ENCODE data around the gene PSME2.

PSME2 gene

DNA sequence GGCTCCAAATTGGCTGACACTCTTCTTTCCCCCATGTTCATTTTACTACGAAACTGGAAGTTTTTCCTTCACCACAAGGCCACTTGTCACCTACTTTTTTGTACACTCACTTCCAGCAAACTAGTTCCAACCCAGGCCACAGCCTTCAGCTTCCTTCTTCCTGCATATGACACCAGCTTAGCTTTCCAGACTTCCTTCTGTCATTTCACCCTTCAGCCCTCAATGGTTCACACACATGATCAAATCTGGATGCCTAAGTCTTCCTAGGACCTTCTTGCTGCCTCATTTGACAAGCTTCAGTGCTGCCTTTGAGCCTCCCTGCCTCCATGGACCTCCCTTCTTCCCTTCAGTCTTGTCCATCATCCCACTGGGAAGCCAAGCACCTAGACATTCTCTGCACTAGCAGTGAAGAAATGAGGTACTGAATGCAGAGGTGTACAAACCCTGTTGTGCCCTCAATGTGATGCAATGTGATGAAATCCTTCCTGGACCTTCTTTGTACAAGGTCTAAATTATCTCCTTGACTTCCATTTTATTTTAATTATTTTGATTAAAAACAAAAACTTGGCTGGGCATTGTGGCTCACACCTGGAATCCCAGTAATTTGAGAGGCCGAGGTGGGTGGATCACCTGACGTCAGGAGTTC, 21.2 kb upstream of the PSME2 start:
- no peak overlapping the region for H3K27ac ChIP-seq
- TF ChIP-seq, protein P1, sequence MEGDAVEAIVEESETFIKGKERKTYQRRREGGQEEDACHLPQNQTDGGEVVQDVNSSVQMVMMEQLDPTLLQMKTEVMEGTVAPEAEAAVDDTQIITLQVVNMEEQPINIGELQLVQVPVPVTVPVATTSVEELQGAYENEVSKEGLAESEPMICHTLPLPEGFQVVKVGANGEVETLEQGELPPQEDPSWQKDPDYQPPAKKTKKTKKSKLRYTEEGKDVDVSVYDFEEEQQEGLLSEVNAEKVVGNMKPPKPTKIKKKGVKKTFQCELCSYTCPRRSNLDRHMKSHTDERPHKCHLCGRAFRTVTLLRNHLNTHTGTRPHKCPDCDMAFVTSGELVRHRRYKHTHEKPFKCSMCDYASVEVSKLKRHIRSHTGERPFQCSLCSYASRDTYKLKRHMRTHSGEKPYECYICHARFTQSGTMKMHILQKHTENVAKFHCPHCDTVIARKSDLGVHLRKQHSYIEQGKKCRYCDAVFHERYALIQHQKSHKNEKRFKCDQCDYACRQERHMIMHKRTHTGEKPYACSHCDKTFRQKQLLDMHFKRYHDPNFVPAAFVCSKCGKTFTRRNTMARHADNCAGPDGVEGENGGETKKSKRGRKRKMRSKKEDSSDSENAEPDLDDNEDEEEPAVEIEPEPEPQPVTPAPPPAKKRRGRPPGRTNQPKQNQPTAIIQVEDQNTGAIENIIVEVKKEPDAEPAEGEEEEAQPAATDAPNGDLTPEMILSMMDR (conservative IDR thresholded peaks at IDR 0.05) = no peak

DNA sequence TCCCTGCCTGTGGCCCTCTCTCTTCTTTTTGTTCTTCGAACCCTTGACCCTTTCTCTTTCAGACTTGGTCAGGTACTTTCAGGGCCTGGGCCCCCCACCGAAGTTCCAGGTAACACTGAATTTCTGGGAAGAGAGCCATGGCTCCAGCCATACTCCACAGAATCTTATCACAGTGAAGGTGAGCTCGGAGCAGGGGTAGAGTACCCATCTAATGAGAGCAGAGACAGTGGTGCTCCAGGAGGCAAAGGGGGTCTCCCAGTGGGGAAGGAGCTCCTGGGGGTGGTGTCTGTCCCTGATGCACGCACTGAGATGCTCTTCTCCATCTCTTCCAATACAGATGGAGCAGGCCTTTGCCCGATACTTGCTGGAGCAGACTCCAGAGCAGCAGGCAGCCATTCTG, 19.4 kb upstream of the PSME2 start:
- TF ChIP-seq, protein P1 (conservative IDR thresholded peaks at IDR 0.05) = no peak
- no peak overlapping the region for H3K27ac ChIP-seq

DNA sequence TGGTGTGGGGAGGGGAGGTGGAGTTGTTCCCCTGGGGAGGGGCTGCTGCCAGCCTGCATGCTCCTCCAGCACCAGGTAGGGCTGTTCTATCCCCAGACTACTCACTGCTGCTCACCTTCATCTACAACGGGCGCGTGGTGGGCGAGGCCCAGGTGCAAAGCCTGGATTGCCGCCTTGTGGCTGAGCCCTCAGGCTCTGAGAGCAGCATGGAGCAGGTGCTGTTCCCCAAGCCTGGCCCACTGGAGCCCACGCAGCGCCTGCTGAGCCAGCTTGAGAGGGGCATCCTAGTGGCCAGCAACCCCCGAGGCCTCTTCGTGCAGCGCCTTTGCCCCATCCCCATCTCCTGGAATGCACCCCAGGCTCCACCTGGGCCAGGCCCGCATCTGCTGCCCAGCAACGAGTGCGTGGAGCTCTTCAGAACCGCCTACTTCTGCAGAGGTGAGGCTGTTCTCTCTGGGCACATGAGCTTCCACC, 18.1 kb upstream of the PSME2 start:
- TF ChIP-seq, protein P1 (conservative IDR thresholded peaks at IDR 0.05) = no peak
- H3K27ac ChIP-seq = no peak overlapping the region

DNA sequence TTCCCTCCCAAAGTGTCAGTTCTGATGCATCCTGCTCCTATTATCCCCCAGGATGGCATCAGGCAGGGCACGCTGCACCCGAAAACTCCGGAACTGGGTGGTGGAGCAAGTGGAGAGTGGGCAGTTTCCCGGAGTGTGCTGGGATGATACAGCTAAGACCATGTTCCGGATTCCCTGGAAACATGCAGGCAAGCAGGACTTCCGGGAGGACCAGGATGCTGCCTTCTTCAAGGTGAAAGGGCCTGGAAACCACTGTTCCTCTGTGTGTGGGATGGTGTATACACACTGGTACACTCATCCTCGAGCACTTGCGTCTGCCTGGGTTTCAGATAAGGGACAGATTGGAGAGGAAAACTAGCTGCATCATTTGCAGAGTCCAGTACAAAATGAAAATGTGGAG, 15.7 kb upstream of the PSME2 start:
- peak overlapping the region; percentile 62; the same call in 1 of the 2 replicates for H3K27ac ChIP-seq
- TF ChIP-seq, protein P1 (conservative IDR thresholded peaks at IDR 0.05) = no peak

DNA sequence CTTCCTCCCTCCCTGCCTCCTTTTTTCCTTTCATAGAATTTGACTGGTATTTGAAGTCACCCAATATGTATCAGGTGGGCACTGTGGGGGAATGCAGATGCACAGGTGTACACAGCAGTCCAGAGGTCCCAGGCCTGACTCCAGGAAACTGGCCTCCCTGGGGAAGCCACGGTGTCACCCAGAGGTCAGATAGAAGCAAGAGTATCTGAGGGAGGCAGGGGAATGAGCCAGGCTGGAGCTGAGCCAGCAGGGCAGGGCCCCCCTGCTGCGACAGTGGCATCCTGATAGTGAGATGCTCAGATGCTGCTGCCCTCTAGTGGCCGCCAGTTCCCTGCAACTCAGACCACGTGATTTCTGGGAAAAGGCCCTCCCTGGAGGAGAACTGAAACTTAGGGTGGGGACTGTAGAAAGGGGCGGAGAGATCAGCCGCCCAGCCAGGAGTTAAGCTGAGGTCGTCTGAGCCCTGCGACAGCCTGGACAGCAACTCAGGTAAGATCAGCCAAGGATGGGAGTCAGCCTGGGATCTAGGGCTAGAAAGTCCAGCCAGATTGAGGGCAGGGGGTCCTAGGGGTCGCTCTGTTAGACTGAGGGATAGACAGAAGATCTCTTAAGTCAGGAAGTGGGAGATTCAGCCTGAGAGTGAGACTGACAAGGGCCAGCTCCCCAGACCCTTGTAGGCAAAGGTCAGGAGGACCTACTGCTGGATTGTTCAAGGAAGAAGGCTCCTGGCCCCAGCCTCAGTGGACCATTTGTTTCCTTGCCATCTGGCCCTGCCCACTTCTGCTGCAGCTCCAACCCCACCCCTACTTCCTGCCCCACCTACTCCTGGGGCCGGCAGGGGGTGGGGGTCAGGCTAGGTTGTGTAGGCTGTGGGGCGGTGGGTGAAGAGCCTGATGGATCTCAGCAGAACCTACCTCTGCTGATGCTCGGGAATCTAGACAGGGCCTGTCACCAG, 14.7 kb upstream of the PSME2 start, which contains the start of gene IRF9:
Gene IRF9, plus strand, starts transcription at position 416 of the 955 bp plus-strand sequence. CDS start 880 bp downstream, outside the sequence.
- TF ChIP-seq, protein P1 (conservative IDR thresholded peaks at IDR 0.05) = peak; percentile 94
- peak within 1 kb of the TSS; percentile 62 for H3K27ac ChIP-seq

DNA sequence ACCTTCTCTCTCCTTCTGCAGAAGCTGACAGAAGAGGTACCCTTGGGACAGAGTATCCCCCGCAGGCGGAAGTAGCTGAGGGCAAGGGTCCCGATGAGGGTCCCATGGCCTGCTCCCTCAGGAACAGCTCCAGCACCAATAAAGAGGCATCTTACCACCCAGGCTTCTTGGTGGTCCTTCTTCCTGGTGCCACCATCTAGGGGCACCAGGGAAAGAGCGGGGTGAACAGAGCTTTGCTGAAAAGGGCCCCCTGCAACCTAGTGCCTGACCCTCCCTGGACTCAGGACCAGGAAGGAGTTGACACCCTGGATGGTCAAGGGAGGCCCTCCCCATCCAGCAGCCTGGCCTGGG, 14.1 kb upstream of the PSME2 start:
- TF ChIP-seq, protein P1 (conservative IDR thresholded peaks at IDR 0.05) = no peak
- peak overlapping the region; percentile 62 for H3K27ac ChIP-seq

DNA sequence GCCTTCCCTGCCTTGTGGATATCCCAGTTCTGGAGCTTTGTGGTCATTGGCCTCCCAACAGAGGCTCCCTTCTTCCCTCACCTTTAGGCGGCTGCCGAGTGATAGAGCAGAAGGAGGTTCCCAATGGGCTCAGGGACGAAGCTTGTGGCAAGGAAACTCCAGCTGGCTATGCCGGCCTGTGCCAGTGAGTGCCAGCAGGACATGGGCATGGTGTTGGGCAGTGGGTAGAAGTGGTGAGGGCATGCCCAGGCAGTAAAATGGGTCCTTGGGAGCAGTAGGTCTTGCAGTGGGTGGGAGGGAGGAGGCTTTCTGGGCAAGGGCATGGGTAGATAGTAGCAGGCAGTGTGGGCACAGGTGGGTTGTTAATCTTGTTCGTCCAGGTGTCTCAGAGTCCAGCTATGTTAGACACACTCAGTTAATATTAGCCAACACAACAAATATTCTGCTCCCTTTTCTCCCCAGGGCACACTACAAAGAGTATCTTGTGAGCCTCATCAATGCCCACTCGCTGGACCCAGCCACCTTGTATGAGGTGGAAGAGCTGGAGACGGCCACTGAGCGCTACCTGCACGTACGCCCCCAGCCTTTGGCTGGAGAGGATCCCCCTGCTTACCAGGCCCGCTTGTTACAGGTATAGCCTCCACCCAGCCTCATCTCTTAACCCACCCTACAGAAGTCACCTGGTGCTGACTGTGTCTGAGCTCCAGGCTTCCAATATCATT, 13.5 kb upstream of the PSME2 start:
- TF ChIP-seq, protein P1 (conservative IDR thresholded peaks at IDR 0.05) = no peak
- H3K27ac ChIP-seq = peak overlapping the region; percentile 62
